ENCODE measurements around the gene CLEC4C.

The CLEC4C gene

DNA sequence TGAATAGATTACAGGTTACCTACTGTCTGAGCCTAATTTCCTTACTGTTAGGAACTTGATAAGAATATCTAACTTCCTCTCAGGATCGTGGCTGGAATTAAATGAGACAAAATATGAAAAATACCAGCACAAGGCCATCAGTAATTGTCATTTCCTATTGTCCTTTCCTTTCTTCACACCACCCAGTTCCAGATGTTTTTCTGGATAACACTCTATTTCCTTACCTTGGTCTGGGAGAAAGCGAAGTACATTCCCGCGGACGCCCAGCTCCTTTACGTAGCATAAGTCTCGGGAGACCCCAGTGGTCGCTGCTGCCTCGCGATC, 52.0 kb downstream of the CLEC4C start:
- no peak for DNase-seq (ENCODE audit: extremely low spot score)
- ChIA-PET CTCF (no interaction called here), POLR2A (no interaction called here)
- TF ChIP-seq FOXA1 (IDR thresholded peaks at IDR 0.05) (no peak), BHLHE40 (IDR thresholded peaks at IDR 0.05; ENCODE audit: borderline replicate concordance) (no peak), ELF4 (IDR thresholded peaks at IDR 0.05) (no peak)

DNA sequence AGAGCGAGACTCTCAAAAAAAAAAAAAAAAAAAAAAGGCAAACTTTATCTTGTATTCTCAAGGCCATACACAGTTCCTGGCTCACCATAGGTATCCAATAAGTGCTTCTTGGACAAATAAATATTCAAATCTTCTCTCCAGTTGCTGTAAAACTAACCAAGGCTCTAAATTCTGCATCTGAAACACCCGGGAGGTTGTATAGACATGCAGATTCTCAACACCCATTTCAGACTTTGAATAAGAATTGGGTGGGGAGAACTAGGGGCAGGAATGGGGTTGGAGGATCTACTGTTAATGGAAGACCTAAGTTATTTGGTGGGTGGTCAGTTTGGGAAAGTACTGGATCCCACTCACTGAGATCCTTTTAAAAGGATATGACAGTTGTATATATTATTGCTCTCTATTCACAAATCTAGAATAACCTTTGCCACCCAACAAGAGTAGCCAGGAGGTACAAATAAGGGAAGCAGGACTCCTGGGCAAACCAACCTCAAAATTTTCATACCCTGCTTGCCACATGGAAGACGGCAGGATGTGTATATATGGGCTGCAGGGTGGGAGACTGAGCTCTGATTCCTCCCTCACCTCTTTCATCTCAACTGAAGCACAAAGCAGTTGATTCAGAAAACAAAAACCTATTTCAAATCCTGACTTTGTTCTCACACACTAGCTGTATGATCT, 52.5 kb downstream of the CLEC4C start:
- ChIA-PET POLR2A (no interaction called here), CTCF (no interaction called here)
- no peak for TF ChIP-seq FOXA1 (IDR thresholded peaks at IDR 0.05)
- TF ChIP-seq ZNF384 (IDR thresholded peaks at IDR 0.05), result no peak
- TF ChIP-seq SUZ12 (IDR thresholded peaks at IDR 0.05), result no peak
- TF ChIP-seq FOXK2 (IDR thresholded peaks at IDR 0.05), result no peak
- no peak for TF ChIP-seq TARDBP (IDR thresholded peaks at IDR 0.05)
- no peak for TF ChIP-seq HDGF (IDR thresholded peaks at IDR 0.05; ENCODE audit: borderline replicate concordance)
- TF ChIP-seq ARNT (IDR thresholded peaks at IDR 0.05), result no peak
- no peak for TF ChIP-seq LEF1 (IDR thresholded peaks at IDR 0.05; ENCODE audit: borderline replicate concordance)
- TF ChIP-seq NFRKB (IDR thresholded peaks at IDR 0.05), result no peak
- no peak for TF ChIP-seq CTBP1 (IDR thresholded peaks at IDR 0.05; ENCODE audit: borderline replicate concordance)
- TF ChIP-seq, protein P1, sequence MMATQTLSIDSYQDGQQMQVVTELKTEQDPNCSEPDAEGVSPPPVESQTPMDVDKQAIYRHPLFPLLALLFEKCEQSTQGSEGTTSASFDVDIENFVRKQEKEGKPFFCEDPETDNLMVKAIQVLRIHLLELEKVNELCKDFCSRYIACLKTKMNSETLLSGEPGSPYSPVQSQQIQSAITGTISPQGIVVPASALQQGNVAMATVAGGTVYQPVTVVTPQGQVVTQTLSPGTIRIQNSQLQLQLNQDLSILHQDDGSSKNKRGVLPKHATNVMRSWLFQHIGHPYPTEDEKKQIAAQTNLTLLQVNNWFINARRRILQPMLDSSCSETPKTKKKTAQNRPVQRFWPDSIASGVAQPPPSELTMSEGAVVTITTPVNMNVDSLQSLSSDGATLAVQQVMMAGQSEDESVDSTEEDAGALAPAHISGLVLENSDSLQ (IDR thresholded peaks at IDR 0.05), result no peak
- TF ChIP-seq L3MBTL2 (conservative IDR thresholded peaks at IDR 0.05), result no peak
- no peak for TF ChIP-seq SP1 (IDR thresholded peaks at IDR 0.05)
- no peak for TF ChIP-seq ELF4 (IDR thresholded peaks at IDR 0.05)
- TF ChIP-seq BHLHE40 (IDR thresholded peaks at IDR 0.05; ENCODE audit: borderline replicate concordance), result no peak
- no peak for TF ChIP-seq FOXM1 (IDR thresholded peaks at IDR 0.05; ENCODE audit: borderline replicate concordance)
- no peak for DNase-seq (ENCODE audit: extremely low spot score)

DNA sequence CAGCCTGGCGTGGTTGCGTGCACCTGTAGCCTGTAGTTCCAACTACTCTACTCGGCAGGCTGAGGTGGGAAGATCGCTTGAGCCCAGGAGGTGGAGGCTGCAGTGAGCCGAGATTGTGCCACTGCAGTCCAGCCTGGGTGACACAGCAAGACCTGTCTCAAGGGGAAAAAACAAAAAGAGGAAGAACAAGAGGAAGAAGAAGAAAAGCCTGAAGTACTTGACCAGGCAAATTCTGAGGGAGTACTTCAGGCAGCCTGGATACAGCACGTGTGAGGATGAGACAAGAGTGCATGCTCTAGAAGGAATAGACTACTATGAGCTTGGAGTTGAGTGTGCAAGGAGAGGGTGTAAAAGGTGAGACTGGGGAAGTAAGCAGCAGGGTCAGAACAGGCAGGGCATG, 53.4 kb downstream of the CLEC4C start:
- no peak for TF ChIP-seq ARNT (IDR thresholded peaks at IDR 0.05)
- no peak for TF ChIP-seq SP1 (IDR thresholded peaks at IDR 0.05)
- no peak for TF ChIP-seq CTBP1 (IDR thresholded peaks at IDR 0.05; ENCODE audit: borderline replicate concordance)
- TF ChIP-seq TARDBP (IDR thresholded peaks at IDR 0.05), result no peak
- no peak for TF ChIP-seq FOXA1 (IDR thresholded peaks at IDR 0.05)
- no peak for TF ChIP-seq SUZ12 (IDR thresholded peaks at IDR 0.05)
- TF ChIP-seq FOXK2 (IDR thresholded peaks at IDR 0.05), result no peak
- TF ChIP-seq BHLHE40 (IDR thresholded peaks at IDR 0.05; ENCODE audit: borderline replicate concordance), result no peak
- no peak for TF ChIP-seq NFRKB (IDR thresholded peaks at IDR 0.05)
- TF ChIP-seq L3MBTL2 (conservative IDR thresholded peaks at IDR 0.05), result no peak
- TF ChIP-seq LEF1 (IDR thresholded peaks at IDR 0.05; ENCODE audit: borderline replicate concordance), result no peak
- no peak for TF ChIP-seq ELF4 (IDR thresholded peaks at IDR 0.05)
- no peak for TF ChIP-seq FOXM1 (IDR thresholded peaks at IDR 0.05; ENCODE audit: borderline replicate concordance)
- no peak for TF ChIP-seq ZNF384 (IDR thresholded peaks at IDR 0.05)
- TF ChIP-seq, protein P1 (IDR thresholded peaks at IDR 0.05), result no peak
- ChIA-PET POLR2A (no interaction called here), CTCF (no interaction called here)
- no peak for DNase-seq (ENCODE audit: extremely low spot score)

DNA sequence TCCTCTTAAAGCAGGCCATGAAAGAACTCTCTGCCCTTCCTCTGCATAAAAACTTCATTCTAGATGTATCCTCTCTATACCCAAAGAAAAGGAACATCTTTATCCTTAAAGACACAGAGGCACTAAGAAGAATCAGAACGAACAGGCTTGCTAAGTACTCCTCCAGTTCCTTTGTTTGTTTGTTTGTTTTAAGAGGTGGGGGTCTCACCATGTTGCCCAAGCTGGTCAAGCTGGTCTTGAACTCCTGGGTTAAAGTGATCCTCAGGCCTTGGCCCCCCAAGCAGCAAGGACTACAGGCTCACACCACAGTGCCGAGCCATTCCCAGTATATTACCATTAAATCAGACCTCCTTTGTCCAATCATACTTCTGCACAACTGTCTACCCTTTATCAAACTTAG, 65.6 kb downstream of the CLEC4C start:
- ChIA-PET CTCF (no interaction called here), POLR2A (no interaction called here)
- no peak for TF ChIP-seq ARNT (IDR thresholded peaks at IDR 0.05)
- no peak for TF ChIP-seq FOXA1 (IDR thresholded peaks at IDR 0.05)
- TF ChIP-seq SUZ12 (IDR thresholded peaks at IDR 0.05), result no peak
- TF ChIP-seq ELF4 (IDR thresholded peaks at IDR 0.05), result no peak
- no peak for TF ChIP-seq FOXK2 (IDR thresholded peaks at IDR 0.05)
- no peak for TF ChIP-seq BHLHE40 (IDR thresholded peaks at IDR 0.05; ENCODE audit: borderline replicate concordance)
- no peak for TF ChIP-seq ZNF384 (IDR thresholded peaks at IDR 0.05)
- TF ChIP-seq, protein P1 (IDR thresholded peaks at IDR 0.05), result no peak
- TF ChIP-seq FOXM1 (IDR thresholded peaks at IDR 0.05; ENCODE audit: borderline replicate concordance), result no peak
- TF ChIP-seq TARDBP (IDR thresholded peaks at IDR 0.05), result no peak
- TF ChIP-seq SP1 (IDR thresholded peaks at IDR 0.05), result no peak
- TF ChIP-seq HDGF (IDR thresholded peaks at IDR 0.05; ENCODE audit: borderline replicate concordance), result no peak
- no peak for TF ChIP-seq CTBP1 (IDR thresholded peaks at IDR 0.05; ENCODE audit: borderline replicate concordance)
- no peak for DNase-seq (ENCODE audit: extremely low spot score)

Data from HEK293T (cell line).